SK-N-SH (cell line): ENCODE results near the gene PTGR3. TPM values are rescaled to one million over a fixed set of nuclear protein-coding genes. Genes with fewer than 3 reads are reported as not detected.

ENCODE experiments used
- CTCF ChIA-PET: fragments of 300-600, 350-600 bp; formaldehyde crosslinking; extraction: SDS; loops from one replicate; lab custom pipeline; 2021; lab: Yijun Ruan, JAX
- POLR2A ChIA-PET: fragments of 350-600 bp; sonication (Branson Sonifier 250); formaldehyde crosslinking; extraction: SDS; loops from one replicate; lab custom pipeline; 2020; ENCODE audit warnings: antibody characterized with exemption, inconsistent platforms; lab: Yijun Ruan, JAX
- DNase-seq: peaks from one replicate; pipeline ENCODE4 v3.0.0; 2012
- H2AFZ ChIP-seq: fragments of 200-600 bp; sonication (generic); 2 replicates; pipeline ENCODE4 v1.8.1; 2016; ENCODE audit warnings: antibody characterized with exemption, mild to moderate bottlenecking, low read depth
- H3F3A ChIP-seq: fragments of 200-600 bp; sonication (generic); replicated peaks from 2 replicates; pipeline ENCODE3; 2016; ENCODE audit warnings: antibody characterized with exemption, mild to moderate bottlenecking; ENCODE audit not compliant: insufficient read depth
- H3K27ac ChIP-seq, 2 experiments: fragments of 200-500 bp in 1 of 2; fragments of 200-600 bp in 1 of 2; sonication (Bioruptor generic) in 1 of 2; sonication (generic), shearing (Covaris generic) in 1 of 2; 2 replicates each; pipeline versions ENCODE4 v1.5.1 to v1.6.1; 2014 to 2016; ENCODE audit warnings: low read depth in 2 of 2, inconsistent platforms in 1 of 2, low read length in 1 of 2, mild to moderate bottlenecking in 1 of 2, mixed read lengths in 1 of 2
- H3K27me3 ChIP-seq: fragments of 200-600 bp; sonication (generic), shearing (Covaris generic); 2 replicates; pipeline ENCODE4 v1.6.1; 2016; ENCODE audit warnings: mixed run types; ENCODE audit not compliant: insufficient read depth
- H3K36me3 ChIP-seq, 2 experiments: fragments of 200-500 bp in 1 of 2; fragments of 200-600 bp in 1 of 2; sonication (Bioruptor generic) in 1 of 2; sonication (generic) in 1 of 2; replicated peaks in 1 of 2; 2 replicates each; pipeline versions ENCODE3 to v1.5.1; 2014 to 2016; ENCODE audit warnings: low read length in 1 of 2, mild to moderate bottlenecking in 1 of 2; ENCODE audit not compliant: insufficient read depth in 2 of 2, control insufficient read depth in 1 of 2
- H3K4me1 ChIP-seq, 2 experiments: fragments of 200-500 bp in 1 of 2; fragments of 200-600 bp in 1 of 2; sonication (Bioruptor generic) in 1 of 2; sonication (generic), shearing (Covaris generic) in 1 of 2; 2 replicates each; pipeline versions ENCODE4 v1.5.1 to v1.6.1; 2014 to 2016; ENCODE audit warnings: low read depth in 1 of 2, low read length in 1 of 2, mixed run types in 1 of 2; ENCODE audit not compliant: insufficient read depth in 2 of 2, control insufficient read depth in 1 of 2
- H3K4me2 ChIP-seq: fragments of 200-600 bp; sonication (generic), shearing (Covaris generic); 2 replicates; pipeline ENCODE4 v1.6.1; 2017; ENCODE audit warnings: mixed run types
- H3K4me3 ChIP-seq, 2 experiments: fragments of 200-500 bp in 1 of 2; fragments of 200-600 bp in 1 of 2; sonication (Bioruptor generic) in 1 of 2; sonication (generic), shearing (Covaris generic) in 1 of 2; 2 replicates each; pipeline versions ENCODE4 v1.5.1 to v1.8.1; 2014 to 2016; ENCODE audit warnings: low read depth in 2 of 2, inconsistent platforms in 1 of 2, low read length in 1 of 2, mild to moderate bottlenecking in 1 of 2, mixed read lengths in 1 of 2, moderate library complexity in 1 of 2
- H3K79me2 ChIP-seq: fragments of 200-600 bp; sonication (generic); 2 replicates; pipeline ENCODE4 v1.8.1; 2017; ENCODE audit warnings: mild to moderate bottlenecking; ENCODE audit not compliant: insufficient read depth
- H3K9ac ChIP-seq: fragments of 200-600 bp; sonication (generic); 2 replicates; pipeline ENCODE4 v1.6.1; 2017; ENCODE audit warnings: mixed run types
- H3K9me2 ChIP-seq: fragments of 200-600 bp; sonication (generic); 2 replicates; pipeline ENCODE4 v1.6.1; 2017; ENCODE audit warnings: mixed run types
- H3K9me3 ChIP-seq: fragments of 200-600 bp; sonication (generic); 2 replicates; pipeline ENCODE4 v1.6.1; 2017; ENCODE audit warnings: mixed run types, mild to moderate bottlenecking, moderate library complexity
- H4K20me1 ChIP-seq: fragments of 200-600 bp; sonication (generic); 2 replicates; pipeline ENCODE4 v1.6.1; 2017; ENCODE audit warnings: mild to moderate bottlenecking, mixed run types; ENCODE audit not compliant: insufficient read depth
- CTCF ChIP-seq: fragments of 200-600 bp; sonication (generic); IDR thresholded peaks from 2 replicates; pipeline ENCODE4 v1.6.1; 2017; ENCODE audit warnings: antibody characterized with exemption, mild to moderate bottlenecking, moderate library complexity
- ELF1 ChIP-seq: IDR thresholded peaks from 2 replicates; pipeline ENCODE4 v1.4.0; 2012
- EP300 ChIP-seq, 2 experiments: IDR thresholded peaks; 2 replicates each; pipeline versions ENCODE4 v1.4.0 to v1.6.1; 2012; ENCODE audit warnings: borderline replicate concordance in 1 of 2, low read depth in 1 of 2, low read length in 1 of 2
- EZH2phosphoT487 ChIP-seq: fragments of 200-600 bp; sonication (generic); IDR thresholded peaks from 2 replicates; pipeline ENCODE4 v1.6.1; 2017; ENCODE audit warnings: low read depth, mixed run types, mild to moderate bottlenecking, antibody characterized with exemption, moderate library complexity, borderline replicate concordance
- FOSL2 ChIP-seq: IDR thresholded peaks from 2 replicates; pipeline ENCODE4 v1.4.0; 2012; ENCODE audit warnings: low read depth, mild to moderate bottlenecking, moderate library complexity, borderline replicate concordance
- FOXJ3 ChIP-seq: sonication (generic); formaldehyde crosslinking; IDR thresholded peaks from 2 replicates; pipeline ENCODE4 v1.5.1; 2020; ENCODE audit warnings: mild to moderate bottlenecking, missing genetic modification reagents
- FOXM1 ChIP-seq: IDR thresholded peaks from 2 replicates; pipeline ENCODE4 v1.4.0; 2012; ENCODE audit warnings: low read depth, mild to moderate bottlenecking
- MXI1 ChIP-seq: IDR thresholded peaks from 2 replicates; pipeline ENCODE4 v1.6.1; 2012; ENCODE audit warnings: mild to moderate bottlenecking, low read depth, low read length, improper control_type of control experiment
- NFIC ChIP-seq: IDR thresholded peaks from 2 replicates; pipeline ENCODE4 v1.4.0; 2012; ENCODE audit warnings: borderline replicate concordance
- NRF1 ChIP-seq: IDR thresholded peaks from 2 replicates; pipeline ENCODE4 v1.6.1; 2012; ENCODE audit warnings: low read depth, mild to moderate bottlenecking, low read length
- POLR2AphosphoS5 ChIP-seq: IDR thresholded peaks from 2 replicates; pipeline ENCODE4 v1.6.1; 2012; ENCODE audit warnings: low read depth, low read length
- RCOR1 ChIP-seq: fragments of 150-350 bp; IDR thresholded peaks from 2 replicates; pipeline ENCODE4 v1.6.1; 2017; ENCODE audit warnings: antibody characterized with exemption, low read length
- REST ChIP-seq: IDR thresholded peaks from 2 replicates; pipeline ENCODE4 v1.6.1; 2012; ENCODE audit warnings: mild to moderate bottlenecking, low read depth, low read length, moderate library complexity
- RXRA ChIP-seq: IDR thresholded peaks from 2 replicates; pipeline ENCODE4 v1.4.0; 2012; ENCODE audit warnings: low read depth, mild to moderate bottlenecking, borderline replicate concordance
- USF1 ChIP-seq: IDR thresholded peaks from 2 replicates; pipeline ENCODE4 v1.4.0; 2012; ENCODE audit warnings: low read depth, borderline replicate concordance
- ZBTB33 ChIP-seq: IDR thresholded peaks from 2 replicates; pipeline ENCODE4 v1.4.0; 2012; ENCODE audit warnings: low read depth, borderline replicate concordance
- WGBS: methylation state at CpG from one replicate; pipeline ENCODE4 v1.1.6; 2017; ENCODE audit warnings: low lambda C conversion rate; 5-methylcytosine and 5-hydroxymethylcytosine counted together
- polyA plus RNA-seq, 3 experiments: library from polyadenylated mRNA; depleted of rRNA; stranded (reverse); fragments of >200 nt; gene quantifications; 2 replicates each; pipeline ENCODE4 v1.2.3, GENCODE V29; 2012
- TF ChIP-seq, protein P1 (sequence below): IDR thresholded peaks from 2 replicates; pipeline ENCODE4 v1.4.0; 2012; ENCODE audit warnings: low read depth
- TF ChIP-seq, protein P2 (sequence below): fragments of 150-350 bp; IDR thresholded peaks from 2 replicates; pipeline ENCODE4 v1.6.1; 2016; ENCODE audit warnings: mild to moderate bottlenecking, low read depth, low read length

The PTGR3 gene
- polyA plus RNA-seq, 1 of the 3 experiments (the other 2 are of a cell fraction): 20.7 TPM

DNA sequence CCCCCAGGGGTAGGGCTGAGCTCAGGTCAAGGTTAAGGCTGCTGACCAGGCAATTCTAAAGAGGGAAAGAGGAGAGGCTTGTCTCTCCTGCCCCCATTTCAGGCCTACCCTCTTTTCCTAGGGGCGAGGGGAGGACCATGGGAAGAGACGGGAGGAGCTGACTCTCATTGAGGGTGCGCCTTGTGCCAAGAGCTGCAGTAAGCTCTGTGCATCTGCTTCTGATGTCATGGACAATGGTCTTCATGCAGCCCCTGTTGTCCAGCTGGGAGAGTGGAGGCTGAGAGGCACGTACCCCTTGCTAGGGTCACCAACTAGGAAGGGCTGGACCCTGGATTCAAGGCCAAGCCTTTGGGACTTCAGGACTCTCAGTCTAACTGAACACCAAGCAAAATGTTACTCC lies 45.2 kb downstream of the PTGR3 start:
- Histone ChIP-seq H3K9me3 (no peaks in the 10 kb centered on the region), H3K4me3 (no peak overlapping the region), H3K36me3 (no peaks in the 10 kb centered on the region), H2AFZ (no peak overlapping the region), H3K79me2 (no peaks in the 10 kb centered on the region), H3K27me3 (no peaks in the 10 kb centered on the region), H3K9me2 (no peaks in the 10 kb centered on the region), H4K20me1 (no peaks in the 10 kb centered on the region), H3K9ac (no peak overlapping the region), H3K4me1 (peaks cover 0 to 3% of the 10 kb centered on the region in 2 experiments; a peak in 1 of 4 replicates), H3K4me2 (no peak overlapping the region), H3K27ac (no peak overlapping the region), H3F3A (no peaks in the 10 kb centered on the region)
- ChIA-PET CTCF (no interaction called here), POLR2A (no interaction called here)
- DNase-seq: no peak
- WGBS: 52% methylated on average over 3 of the region's 4 CpGs
- TF ChIP-seq POLR2AphosphoS5 (no peak), ZBTB33 (no peak), EZH2phosphoT487 (no peak), FOXM1 (no peak), MXI1 (no peak), EP300 (IDR thresholded peaks at IDR 0.05; ENCODE audit: borderline replicate concordance in 1 of 2, low read depth in 1 of 2, low read length in 1 of 2) (no peak), REST (no peak), ELF1 (no peak), FOXJ3 (CRISPR knock-in tag) (no peak), RCOR1 (no peak), NFIC (no peak), FOSL2 (no peak), USF1 (no peak), NRF1 (no peak), CTCF (no peak), RXRA (no peak)
- TF ChIP-seq, protein P1, sequence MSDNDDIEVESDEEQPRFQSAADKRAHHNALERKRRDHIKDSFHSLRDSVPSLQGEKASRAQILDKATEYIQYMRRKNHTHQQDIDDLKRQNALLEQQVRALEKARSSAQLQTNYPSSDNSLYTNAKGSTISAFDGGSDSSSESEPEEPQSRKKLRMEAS: no peak
- TF ChIP-seq, protein P2, sequence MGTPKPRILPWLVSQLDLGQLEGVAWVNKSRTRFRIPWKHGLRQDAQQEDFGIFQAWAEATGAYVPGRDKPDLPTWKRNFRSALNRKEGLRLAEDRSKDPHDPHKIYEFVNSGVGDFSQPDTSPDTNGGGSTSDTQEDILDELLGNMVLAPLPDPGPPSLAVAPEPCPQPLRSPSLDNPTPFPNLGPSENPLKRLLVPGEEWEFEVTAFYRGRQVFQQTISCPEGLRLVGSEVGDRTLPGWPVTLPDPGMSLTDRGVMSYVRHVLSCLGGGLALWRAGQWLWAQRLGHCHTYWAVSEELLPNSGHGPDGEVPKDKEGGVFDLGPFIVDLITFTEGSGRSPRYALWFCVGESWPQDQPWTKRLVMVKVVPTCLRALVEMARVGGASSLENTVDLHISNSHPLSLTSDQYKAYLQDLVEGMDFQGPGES: no peak
